HG02970 (cell line): ENCODE measurements around the gene NCOR1.

Experiments
- ATAC-seq: cut with Tn5 transposase; IDR thresholded peaks from one replicate; pipeline ENCODE4 v1.9.1; 2021; ENCODE audit warnings: mild to moderate bottlenecking, moderate library complexity, moderate number of reproducible peaks; ENCODE audit not compliant: unreplicated experiment, low FRiP score

The NCOR1 gene

DNA sequence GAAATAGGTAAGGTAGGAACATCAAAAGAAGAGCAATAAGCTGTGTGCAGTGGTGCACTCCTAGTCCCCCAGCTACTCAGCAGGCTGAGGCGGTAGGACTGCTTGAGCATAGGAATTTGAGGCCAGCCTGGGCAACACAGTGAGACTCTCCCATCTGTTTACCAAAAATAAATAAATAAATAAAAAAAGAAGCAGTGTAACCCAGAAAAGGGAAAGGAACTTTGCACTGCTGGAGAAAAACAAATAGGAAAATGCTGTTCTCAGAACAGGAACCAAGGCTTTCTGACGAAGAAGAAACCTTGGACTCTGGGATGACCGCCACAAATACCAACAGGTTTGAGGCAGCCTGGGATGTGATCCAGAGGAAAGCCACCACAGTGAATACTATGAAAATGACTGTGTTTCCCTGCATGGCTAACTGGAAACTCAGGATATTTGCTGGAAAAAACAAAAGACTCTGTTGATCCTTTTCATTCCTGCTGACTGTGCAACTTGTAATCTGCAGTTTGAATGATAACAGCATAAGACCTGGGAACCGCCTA is 174.6 kb downstream of the NCOR1 start:
- ATAC-seq, result no peak

DNA sequence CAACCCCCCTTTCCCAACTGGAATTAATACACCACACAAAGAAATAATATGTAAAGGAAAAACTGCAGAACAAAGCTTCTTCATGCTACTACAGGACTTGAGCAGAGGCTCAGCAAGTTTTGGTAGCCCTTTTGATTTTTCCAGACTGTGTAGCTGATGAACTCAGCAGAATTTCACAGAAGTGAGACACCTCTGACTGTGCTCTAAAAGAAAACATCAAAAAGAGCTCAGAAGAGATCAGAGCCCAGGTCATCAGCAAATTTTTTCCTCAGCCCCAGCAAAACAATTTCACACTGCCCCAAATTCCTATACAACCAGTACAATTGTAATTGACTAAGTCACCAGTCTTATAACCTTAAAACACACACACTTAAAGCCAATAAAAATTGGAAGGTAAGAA is 177.7 kb downstream of the NCOR1 start:
- no peak for ATAC-seq

DNA sequence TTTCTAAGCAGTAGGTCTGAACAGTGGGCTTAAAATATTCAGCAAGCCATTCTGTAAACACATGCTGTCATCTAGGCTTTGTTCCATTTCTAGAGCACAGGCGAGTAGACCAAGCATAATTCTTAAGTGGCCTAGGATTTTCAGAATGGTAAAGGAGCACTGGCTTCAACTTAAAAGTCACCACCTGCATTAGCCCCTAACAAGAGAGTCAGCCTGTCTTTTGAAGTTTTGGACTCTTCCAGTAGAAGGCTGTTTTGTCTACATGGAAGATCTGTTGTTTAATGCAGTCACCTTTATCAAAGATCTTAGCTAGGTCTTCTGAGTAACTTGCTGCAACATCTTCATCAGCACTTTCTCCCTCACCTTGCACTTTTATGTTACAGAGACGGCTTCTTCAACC is 179.1 kb downstream of the NCOR1 start:
- no peak for ATAC-seq

DNA sequence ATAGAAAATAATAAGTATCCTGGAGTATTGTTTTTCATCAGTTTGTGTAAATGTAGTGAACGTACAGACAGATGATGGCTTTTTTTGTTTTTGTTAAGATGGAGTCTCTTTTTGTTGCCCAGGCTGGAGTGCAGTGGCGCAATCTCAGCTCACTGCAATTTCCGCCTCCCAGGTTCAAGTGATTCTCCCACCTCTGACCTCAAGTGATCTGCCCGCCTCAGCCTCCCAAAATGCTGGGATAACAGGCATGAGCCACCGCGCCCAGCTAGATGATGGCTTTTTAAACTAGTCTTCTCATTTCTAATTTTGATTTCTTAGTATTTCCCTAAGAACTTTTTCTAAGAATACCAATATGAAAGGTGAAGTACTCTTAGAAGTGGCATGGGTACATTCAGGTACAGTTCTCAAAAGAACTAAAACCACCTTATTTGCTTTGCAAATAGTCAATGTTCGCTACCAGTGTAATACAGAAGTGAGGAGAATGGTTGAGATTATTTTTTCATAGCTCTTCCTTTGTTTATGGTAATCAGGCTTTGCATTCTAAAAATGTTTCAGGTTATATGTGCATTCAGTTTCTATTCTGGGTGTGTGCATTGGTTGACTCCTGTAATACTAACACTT is 181.5 kb downstream of the NCOR1 start:
- ATAC-seq, result no peak

DNA sequence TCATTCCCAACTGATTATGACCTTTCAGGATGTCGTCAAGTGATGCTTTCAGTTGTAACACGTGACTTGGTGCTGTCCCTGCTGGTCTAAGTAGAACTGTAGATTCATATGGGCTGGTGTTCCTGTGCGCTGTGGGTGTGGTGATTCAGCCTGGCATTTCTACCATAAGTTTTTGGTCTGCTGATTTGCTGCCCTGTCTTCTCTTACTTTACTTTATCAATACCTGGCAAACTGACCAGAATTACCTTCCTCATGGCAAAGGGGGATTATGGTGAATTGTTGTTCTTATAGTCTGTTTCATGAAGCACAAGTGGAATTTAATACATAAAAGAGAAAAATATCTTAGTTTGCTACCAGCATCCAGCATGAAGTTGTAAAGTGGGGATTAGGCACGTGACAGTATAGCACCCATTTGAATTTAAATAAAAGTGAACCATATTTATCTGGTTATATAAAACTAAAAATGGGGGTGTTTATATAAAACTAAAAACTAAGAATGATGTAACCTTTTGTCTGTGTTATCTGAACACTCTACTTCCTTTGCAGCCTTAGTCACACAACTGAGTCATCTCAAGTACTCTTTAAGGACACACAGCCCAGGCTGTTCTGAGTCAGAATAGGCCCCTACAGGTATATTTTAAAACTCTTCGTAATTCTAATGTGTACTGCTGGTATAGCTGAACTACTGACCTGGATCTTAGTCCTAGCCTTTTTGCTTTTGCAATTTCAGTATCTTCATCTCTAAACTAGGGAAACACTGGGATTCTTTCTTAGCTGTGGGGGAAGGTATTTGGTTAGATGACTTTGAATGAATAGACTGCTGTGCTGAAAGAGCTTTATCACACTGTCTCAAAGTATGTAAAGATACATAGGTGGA is 187.4 kb downstream of the NCOR1 start:
- ATAC-seq, result no peak

DNA sequence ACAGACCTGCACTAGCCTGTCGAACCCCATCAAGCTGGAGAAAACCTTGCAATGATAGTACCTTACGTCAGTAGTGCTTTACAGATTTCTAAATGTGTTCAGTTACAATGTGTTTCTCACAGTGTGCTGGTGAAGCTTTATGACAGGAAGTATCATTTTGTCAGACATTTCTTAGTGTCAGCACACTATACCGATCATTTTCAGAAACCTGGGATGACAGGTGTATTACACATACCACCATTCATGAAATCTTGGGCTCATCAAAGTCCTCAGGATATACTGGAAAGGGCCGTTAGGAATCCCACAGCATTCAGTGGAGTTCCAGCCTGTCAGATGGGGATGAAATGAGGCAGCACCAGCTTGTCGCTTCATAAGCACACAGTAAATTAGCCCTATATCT is 188.4 kb downstream of the NCOR1 start:
- ATAC-seq, result no peak

DNA sequence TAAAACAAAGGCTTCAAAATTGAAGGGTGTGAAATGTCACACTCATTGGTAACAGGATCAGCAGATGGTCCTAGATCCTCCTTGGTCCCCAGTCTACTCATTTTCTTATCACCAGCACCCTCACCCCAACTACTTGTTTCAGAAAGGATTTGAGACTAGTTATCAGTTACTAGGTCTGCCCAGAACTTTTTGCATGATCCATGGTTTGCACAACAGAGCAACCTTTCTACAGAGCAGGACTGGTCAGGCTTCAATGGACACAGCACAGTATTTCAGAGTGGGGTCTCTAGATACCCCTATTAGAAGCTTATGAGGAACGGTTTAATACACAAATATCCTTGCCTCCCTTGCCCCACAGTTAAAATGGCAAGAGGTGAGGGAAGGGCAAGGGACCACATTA is 190.1 kb downstream of the NCOR1 start:
- ATAC-seq, result no peak

DNA sequence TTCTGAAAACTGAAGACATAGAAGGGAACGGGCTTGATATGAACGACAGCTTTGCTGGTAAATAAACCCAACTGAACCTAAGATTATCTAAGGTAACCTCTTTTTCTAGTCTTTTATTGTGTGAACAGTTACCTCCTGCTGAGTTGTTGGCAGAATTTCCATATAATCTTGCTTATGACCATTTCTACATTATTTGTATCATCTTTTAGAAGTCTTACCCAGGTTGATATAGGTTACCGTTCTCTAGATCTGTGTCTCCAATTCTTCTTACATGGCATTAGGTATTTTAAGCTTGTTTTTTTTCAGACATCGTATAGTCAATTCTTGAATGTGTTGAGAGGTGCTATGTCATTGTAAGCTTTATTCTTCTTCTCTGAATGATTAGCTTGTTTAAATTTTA is 191.5 kb downstream of the NCOR1 start:
- ATAC-seq, result no peak

DNA sequence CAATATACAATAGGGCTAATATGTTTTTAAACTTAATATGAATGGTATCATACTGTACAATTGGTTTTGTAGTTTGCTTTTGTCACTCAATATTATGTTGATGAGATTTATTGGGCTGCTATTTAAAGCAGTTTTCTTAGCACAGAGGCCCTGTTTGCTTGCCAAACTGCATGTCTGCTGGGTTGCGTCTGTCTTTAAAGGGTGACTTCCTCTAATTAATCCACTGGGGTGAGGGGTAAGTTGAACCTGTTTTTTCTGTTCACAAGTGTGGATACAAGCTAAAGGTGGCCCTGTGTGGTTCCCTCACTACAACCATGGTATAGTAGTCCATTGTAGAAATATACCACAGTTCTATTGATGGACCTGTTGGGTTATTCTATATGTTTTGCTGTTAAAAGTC is 196.0 kb downstream of the NCOR1 start:
- ATAC-seq, result no peak

DNA sequence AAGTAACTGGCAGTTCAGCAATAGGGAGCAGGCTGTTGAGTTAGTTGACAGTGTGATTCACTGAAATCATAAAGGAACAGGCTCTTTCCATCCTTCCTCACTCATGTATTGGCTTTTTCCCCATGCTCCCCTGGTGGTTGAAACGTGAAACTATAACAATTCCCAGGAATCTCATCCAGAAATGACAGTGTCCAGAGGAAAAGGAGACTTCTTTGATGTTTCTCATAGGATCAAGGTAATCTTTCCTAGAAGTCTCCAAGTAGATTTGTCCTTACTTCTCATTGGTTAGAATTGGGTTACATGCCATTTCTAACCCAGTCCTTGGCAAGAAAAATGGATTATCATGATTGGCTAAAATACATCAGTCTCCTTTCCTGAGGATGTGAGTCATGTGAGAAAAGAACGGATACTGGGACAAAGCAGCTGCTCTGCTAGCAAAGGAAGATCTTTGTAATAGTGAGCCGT is 201.4 kb downstream of the NCOR1 start:
- ATAC-seq, result no peak

DNA sequence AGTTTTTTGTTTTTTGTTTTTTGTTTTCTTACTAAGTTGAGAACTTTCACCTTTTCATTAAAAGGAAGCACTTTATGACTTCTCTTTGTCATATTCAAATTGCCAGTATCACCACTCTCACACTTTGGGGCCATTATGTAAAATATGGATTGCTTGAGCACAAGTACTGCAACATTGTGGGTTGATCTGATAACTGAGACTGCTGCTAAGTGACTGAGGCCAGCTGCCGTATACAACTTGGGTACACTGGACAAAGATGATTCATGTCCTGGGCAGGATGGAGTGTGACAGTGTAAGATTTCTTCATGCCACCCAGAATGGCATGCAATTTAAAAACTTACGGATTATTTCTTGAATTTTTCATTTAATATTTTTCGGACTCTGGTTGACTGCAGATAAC is 207.9 kb downstream of the NCOR1 start:
- no peak for ATAC-seq

DNA sequence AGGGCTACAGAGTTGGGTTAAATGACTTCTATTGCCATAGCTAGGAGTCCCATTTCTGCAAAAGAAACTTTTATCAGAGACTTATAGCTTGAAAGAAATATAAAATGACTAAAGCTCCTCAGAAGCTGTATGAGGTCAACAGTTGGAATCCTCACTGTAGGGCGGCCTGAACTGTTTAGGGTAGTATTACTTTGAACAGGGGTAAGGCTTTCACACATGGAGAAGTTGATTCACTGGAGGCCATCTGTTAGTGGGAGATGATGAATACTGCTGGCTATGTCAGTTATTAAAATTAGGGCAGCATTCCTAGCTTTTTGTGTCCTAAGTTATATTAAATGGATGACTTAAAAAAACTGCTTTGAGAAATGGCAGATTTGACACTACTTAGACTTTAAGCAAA is 209.7 kb downstream of the NCOR1 start:
- no peak for ATAC-seq

DNA sequence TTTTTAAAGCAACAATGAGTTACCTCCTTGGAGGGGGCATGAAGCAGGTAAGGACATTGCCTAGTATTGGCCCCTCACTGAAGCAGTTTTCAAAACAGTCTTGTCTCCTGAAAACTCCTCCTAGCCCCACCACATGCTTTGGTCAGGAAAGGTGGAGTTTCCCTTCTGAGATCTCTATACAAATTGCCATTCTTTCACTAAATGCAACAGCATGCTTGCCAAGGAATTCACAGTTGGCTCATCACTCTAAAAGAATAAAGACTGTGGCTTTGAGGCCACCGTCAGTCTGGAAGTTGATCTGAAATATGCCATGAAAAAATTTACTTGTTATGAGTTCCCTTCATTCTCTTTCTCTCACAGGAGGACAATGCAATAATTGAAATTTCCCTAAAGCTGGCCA is 211.5 kb downstream of the NCOR1 start:
- ATAC-seq, result no peak

DNA sequence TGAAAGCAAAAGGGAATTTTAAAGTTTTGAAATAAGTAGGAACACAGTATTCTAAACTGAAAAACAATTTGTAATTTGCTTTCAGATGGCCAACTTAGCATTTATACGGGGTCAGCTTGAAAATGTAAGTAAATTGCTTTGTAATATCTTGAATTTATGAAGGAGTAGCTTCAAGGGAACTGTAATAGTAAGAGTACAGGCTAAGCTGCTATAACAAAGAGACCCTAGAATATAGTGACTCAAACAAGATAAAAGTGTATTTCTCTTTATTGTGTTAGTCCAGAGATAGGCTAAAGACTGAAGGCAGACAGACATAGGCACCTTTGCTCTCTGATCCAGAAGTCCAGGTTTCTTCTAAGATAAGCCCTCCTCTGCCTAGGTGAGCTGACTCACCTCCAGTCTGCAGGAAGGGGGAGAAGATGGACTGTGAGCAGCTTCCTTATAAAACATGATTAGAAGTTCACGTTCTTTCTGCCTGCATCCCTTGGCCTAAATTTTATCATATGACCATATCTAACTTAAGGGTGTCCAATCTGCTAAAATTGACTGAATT is 212.6 kb downstream of the NCOR1 start:
- ATAC-seq, result no peak

DNA sequence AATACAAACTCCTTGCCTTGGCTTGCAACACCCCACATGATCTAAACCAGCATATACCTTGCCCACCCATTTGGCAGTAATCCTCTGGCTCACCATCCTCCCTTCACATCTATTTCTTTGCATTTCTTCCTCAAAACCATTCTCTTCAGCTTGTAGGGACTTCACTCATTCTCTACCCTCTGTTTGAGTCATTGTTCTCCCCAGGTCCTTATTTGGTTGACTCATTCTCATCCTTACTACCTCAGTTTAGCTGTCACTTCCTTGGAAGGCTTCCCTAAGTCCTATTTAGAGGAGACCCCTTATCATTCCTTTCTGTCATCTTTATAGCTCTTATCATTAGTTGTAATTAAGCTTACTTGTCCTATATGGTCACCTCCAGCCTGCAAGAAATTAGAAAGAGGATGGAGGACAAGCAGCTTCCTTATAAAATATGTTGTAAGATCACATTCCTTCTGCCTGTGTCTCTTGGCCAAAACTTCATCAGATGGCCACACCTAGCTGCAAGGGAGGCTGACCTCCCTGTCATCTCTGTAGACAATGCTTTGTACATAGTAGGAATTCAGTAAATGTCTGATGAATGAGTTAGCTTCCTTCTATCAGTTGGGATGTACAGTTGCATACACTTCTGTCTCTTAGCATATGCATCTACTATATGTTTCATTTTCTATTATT is 214.0 kb downstream of the NCOR1 start:
- no peak for ATAC-seq

DNA sequence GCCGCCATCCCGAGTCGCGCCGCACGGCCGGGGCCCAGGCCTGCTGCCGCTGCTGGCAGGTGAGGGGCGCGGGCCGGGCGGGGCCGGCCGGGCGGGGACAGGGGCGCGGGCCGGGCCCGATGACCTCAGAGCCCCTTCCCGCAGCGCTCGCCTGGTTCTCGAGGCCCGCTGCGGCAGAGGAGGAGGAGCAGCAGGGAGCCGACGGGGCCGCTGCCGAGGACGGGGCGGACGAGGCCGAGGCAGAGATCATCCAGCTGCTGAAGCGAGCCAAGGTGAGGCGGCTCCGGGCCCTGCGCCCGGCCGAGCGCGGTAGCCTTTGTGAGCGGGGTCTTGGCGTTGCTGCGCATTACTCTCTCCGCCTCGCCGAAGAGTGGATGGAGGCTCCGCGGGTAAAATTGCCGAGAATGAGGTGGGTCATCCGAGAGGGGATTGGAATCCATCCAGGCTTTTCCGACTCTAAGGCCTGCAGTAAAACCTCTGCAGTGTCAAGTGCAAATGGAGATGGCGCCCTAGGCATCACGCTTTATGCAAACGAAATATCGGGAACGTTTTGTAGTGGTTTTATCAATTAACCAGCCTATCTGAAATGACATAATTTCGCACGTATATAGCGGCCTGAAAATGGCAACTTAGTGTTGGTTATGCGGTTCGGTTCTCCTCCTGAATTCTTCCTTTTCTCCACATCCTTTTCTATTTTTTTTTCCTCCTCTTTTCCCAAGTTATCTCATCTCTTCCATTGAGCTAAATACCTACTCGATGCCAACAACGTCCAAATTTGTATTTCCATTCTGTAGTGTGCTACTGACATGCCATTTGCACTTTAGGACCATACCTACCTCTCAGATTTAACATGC is 215.1 kb downstream of the NCOR1 start:
- ATAC-seq, result peak; percentile 26

DNA sequence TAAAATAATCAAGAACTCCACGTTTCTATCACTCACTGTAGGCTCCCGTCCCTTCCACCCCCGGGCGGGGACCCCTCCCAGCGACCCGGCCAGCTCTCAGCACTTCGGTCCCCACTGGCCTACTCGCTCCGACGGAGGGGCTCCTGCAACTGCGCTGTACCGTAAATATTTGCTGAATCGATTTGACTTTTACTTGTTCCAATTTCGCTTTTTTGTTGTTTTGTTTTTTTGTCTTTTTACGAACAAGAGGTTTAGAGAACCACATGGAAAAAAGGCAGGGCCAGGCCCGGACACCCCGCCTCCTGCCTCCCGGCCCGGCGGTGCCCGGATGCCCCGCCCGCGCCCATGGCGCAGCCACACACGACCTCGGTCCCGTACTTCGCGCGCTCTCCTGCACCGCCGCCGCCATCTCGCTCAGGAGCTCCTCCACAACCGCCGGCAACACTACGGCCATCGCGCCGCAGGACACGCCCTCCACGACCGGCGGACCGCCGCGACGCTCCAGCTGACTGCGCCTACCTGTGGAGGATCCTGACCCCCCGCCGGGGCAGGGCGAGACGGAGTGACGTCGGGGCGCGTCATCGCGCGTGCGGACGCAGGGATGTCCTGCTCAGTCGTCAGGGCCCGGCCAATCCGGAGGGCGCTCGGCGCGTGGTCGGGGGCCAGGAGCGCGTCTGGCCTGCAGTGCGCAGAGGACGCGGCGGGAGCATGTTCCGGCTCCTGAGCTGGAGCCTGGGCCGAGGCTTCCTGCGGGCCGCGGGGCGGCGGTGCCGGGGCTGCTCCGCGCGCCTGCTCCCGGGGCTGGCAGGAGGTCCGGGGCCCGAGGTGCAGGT is 216.0 kb downstream of the NCOR1 start, which contains the start of the genes TTC19 and ZSWIM7:
TSS of gene TTC19 (plus strand) at position 684 of the 833 bp plus-strand sequence. CDS start at position 709, 25 bp downstream.
TSS of gene ZSWIM7 (minus strand) at position 564 of the 833 bp plus-strand sequence. CDS start at position 454, 110 bp downstream.
- peak; percentile 93 for ATAC-seq

DNA sequence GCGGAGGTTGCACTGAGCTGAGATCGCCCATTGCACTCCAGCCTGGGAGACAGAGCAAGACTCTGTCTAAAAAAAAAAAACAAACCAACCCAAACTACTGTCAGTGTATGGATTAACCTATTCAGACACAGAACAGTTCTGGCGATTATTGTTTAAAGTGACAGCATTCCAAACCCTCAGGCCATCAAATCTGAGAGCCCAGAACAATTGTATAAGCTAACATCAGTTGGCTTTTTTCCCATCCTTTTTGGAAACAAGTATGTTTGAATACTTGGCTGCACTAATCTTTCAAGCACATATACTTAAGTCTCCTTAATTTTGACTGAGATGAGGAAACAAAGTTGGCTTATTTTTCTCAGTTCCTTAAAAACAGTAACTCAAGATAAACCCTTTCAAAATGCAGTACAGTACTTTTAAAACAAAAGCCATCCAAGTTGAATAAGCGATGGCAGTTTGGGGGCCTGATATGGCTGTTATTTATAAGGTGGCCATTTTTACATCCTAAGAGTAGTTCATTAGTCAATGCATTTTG is 217.2 kb downstream of the NCOR1 start:
- no peak for ATAC-seq

DNA sequence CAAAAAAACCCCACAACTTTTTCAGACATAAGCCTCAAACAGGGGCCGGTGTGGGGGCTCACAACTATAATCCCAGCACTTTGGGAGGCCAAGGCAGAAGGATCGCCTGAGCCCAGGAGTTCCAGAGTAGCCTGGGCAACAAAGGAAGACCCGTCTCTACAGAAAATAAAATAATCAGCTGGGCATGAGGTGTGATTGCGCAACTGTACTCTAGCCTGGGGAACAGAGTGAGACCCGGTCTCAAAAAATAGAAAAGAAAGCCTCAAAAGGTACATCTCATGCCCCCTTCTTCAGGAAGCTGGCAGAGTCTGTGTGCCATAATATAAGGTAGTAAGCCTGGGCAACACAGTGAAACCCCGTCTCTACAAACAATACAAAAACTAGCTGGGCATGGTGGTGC is 219.0 kb downstream of the NCOR1 start:
- no peak for ATAC-seq
